ENCODE data around the gene CDK8. TPM values are rescaled to one million over a fixed set of nuclear protein-coding genes. Genes with fewer than 3 reads are reported as not detected.
A peak's percentile ranks its signal among the peaks of the same experiment; 100 is the strongest.
"Not testable (repeated sequence)": the region's sequence is repeated elsewhere in the genome, so short reads cannot be mapped to it uniquely, and the experiment has no call there.

Gene CDK8
- total RNA-seq, 2 donors from 2014 or later = 9.1 to 11.3 TPM

DNA sequence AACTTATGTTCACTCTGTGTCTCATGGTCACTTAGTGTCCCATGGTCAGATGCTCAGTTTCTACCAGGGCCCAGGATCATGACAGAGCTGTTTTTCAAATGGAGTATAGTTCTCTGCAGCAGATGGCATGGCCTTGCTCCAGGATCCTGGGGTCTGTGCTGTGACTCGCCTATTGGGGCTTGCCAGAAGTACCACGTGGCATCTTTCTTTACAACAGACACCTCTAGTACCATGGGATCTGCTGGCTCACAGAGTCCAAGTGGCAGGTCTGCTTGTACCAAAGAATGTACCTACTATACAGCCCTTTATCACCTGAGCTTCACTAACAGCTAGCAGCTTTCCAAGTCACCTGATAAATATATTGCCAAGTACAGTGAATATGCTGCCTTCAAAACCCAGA lies 25.8 kb upstream of the CDK8 start:
- Mint-ChIP-seq H3K36me3 (ENCODE audit: low read depth) (no peaks in the 10 kb centered on the region), H3K4me1 (peaks cover 7% of the 10 kb centered on the region), H3K4me3 (no peak overlapping the region), H3K27me3 (peaks cover 10% of the 10 kb centered on the region), H3K27ac (no peak overlapping the region)
- ATAC-seq = no peak
- no peaks in the 10 kb centered on the region for H3K9me3 ChIP-seq (ENCODE audit: control insufficient read depth, low read length, poor library complexity, severe bottlenecking)
- DNase-seq = no peak

DNA sequence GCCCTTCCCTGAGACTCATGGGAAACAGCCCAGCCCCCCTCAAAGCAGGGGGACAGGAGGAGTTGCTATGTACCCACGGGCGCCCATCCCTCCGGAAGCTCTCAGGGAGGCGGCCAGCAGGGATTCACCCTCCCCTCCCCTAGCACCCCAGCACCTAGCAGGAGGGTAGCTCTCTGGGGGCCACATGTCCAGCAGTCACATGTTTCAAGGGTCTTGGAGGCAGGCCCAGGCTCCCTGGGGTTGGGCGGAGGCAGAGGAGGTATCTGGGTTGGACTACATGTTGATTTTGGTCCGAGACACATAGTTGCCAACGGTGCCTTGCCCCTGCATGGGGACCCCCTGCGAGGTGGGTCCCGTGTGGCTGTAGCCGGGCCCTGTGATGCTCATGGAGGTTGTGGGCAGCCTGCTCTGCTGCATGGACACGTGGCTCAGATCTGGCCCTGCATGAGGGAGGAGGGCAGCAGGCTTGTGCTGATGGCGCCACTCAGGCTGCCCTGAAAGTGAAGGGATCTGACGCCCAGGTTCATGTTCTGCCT lies 24.8 kb upstream of the CDK8 start:
- ATAC-seq (no peak), DNase-seq (no peak)
- Mint-ChIP-seq H3K4me1 (peaks cover 3% of the 10 kb centered on the region), H3K27ac (no peak overlapping the region), H3K36me3 (ENCODE audit: low read depth) (no peaks in the 10 kb centered on the region), H3K4me3 (no peak overlapping the region), H3K27me3 (peaks cover 10% of the 10 kb centered on the region)
- H3K9me3 ChIP-seq (ENCODE audit: control insufficient read depth, low read length, poor library complexity, severe bottlenecking) = no peaks in the 10 kb centered on the region

DNA sequence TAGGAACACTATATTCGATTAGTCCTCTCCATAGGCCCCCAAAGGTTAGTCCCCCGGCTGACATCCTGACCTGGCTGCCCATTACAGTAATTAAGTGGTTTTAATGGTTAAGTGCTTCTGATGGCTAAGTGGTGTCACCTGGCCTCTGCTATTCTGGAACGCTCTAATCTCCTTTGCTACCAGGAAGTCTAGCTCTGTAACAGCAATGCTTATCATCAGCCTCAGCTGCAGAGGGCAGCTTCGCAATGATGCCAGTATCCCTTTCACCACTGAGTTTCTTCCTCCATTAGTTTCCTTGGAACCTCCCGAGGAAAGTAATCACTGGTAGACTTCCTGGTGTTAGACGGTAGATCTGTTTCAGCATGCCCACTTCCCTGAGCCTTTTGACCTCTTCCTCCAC lies 23.2 kb upstream of the CDK8 start:
- ATAC-seq (no peak), DNase-seq (no peak)
- H3K27me3 Mint-ChIP-seq = peaks cover 20% of the 10 kb centered on the region
- H3K4me3 Mint-ChIP-seq = no peak overlapping the region
- no peak overlapping the region for H3K27ac Mint-ChIP-seq
- no peaks in the 10 kb centered on the region for H3K9me3 ChIP-seq (ENCODE audit: control insufficient read depth, low read length, poor library complexity, severe bottlenecking)
- no peaks in the 10 kb centered on the region for H3K36me3 Mint-ChIP-seq (ENCODE audit: low read depth)
- H3K4me1 Mint-ChIP-seq = peaks cover 3% of the 10 kb centered on the region

DNA sequence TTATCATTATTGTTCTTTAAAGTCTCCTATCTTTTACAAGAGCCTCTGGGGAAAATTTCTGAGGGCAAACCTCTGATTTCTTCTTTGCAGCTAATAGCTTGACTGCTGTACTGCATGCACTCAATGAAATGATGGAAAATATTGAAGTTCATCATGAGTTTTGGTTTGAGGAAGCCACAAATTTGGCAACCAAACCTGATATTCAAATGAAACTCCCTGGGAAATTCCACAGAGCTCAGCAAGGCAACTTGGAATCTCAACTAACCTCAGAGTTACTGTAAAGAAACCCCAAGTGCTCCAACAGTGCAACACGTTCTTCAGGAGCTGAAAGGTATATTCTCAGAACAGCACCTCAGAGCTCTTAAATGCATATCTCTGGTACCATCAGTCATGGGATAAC lies 17.6 kb upstream of the CDK8 start:
- no peaks in the 10 kb centered on the region for H3K9me3 ChIP-seq (ENCODE audit: control insufficient read depth, low read length, poor library complexity, severe bottlenecking)
- no peaks in the 10 kb centered on the region for H3K36me3 Mint-ChIP-seq (ENCODE audit: low read depth)

GRCh38 chr13:26246154-26246553 lies 7.8 kb upstream of the CDK8 start:
- Mint-ChIP-seq H3K27ac (no peak overlapping the region), H3K27me3 (no peaks in the 10 kb centered on the region), H3K36me3 (ENCODE audit: low read depth) (no peaks in the 10 kb centered on the region), H3K4me1 (no peaks in the 10 kb centered on the region), H3K4me3 (no peak overlapping the region)
- DNase-seq = no peak
- no peaks in the 10 kb centered on the region for H3K9me3 ChIP-seq (ENCODE audit: control insufficient read depth, low read length, poor library complexity, severe bottlenecking)
- ATAC-seq = no peak

More for the DNA sequence above, 17.6 kb upstream of the CDK8 start:
- ATAC-seq = no peak
- no peak for DNase-seq
- H3K27me3 Mint-ChIP-seq = peaks cover 27% of the 10 kb centered on the region
- H3K4me1 Mint-ChIP-seq = no peaks in the 10 kb centered on the region
- no peak overlapping the region for H3K4me3 Mint-ChIP-seq
- H3K27ac Mint-ChIP-seq = no peak overlapping the region

DNA sequence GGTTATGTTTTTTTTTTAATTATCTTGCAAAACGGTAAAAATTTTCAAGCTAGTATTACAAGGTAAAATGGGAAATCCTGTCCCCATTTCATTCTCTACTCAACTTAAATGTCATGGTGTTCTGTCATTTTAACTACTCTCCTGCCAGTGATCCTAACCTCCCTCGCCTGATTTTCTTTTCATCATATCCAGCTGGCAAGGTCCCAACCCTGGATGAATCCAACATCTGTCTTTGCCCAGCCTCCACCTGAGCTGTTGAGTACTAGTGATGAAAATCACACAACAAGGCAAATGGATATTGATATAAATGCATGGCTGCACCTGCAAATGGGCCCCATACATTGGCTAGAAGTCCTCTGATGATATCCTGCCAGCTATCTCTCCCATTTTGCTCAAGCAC lies 6.9 kb upstream of the CDK8 start:
- Mint-ChIP-seq H3K4me3 (no peak overlapping the region), H3K36me3 (ENCODE audit: low read depth) (no peaks in the 10 kb centered on the region), H3K27ac (no peak overlapping the region), H3K27me3 (no peaks in the 10 kb centered on the region), H3K4me1 (no peaks in the 10 kb centered on the region)
- ATAC-seq = no peak
- no peak for DNase-seq
- no peaks in the 10 kb centered on the region for H3K9me3 ChIP-seq (ENCODE audit: control insufficient read depth, low read length, poor library complexity, severe bottlenecking)

DNA sequence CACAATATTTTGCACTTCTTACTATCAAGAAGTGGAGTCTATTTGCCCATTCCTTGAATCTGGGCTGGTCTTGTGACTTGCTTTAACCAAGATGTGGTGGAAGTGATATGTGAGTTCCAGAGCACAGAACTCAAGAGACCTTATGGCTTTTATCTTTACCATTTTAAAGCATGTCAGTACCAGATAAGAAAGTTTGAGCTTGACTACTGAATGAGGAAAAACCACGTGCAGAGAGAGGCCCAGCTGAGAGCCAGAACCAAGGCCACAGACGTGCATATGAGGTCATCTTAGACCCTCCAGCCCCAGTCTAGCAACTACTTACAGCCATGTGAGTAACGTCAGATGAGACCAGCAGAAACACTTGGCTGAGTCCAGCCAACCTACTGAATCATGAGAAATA lies 6.3 kb upstream of the CDK8 start:
- no peak for ATAC-seq
- Mint-ChIP-seq H3K4me1 (no peaks in the 10 kb centered on the region), H3K4me3 (no peak overlapping the region), H3K36me3 (ENCODE audit: low read depth) (no peaks in the 10 kb centered on the region), H3K27me3 (no peaks in the 10 kb centered on the region), H3K27ac (no peak overlapping the region)
- DNase-seq = no peak
- no peaks in the 10 kb centered on the region for H3K9me3 ChIP-seq (ENCODE audit: control insufficient read depth, low read length, poor library complexity, severe bottlenecking)

- H3K27ac Mint-ChIP-seq = no peak overlapping the region
- no peaks in the 10 kb centered on the region for H3K27me3 Mint-ChIP-seq
Measured at GRCh38 chr13:26249551-26249950, 4.4 kb upstream of the CDK8 start.

GRCh38 chr13:26252006-26252405 lies 1.9 kb upstream of the CDK8 start:
- H3K9me3 ChIP-seq (ENCODE audit: control insufficient read depth, low read length, poor library complexity, severe bottlenecking); H3K36me3 Mint-ChIP-seq (ENCODE audit: low read depth); H3K27me3 Mint-ChIP-seq; H3K27ac Mint-ChIP-seq; DNase-seq; H3K4me3 Mint-ChIP-seq; ATAC-seq: not testable (repeated sequence)
- H3K4me1 Mint-ChIP-seq = peaks cover 16% of the 10 kb centered on the region

More at GRCh38 chr13:26249551-26249950, 4.4 kb upstream of the CDK8 start:
- peaks cover 5% of the 10 kb centered on the region for H3K4me1 Mint-ChIP-seq
- H3K4me3 Mint-ChIP-seq = no peak overlapping the region
- peaks cover 3% of the 10 kb centered on the region for H3K36me3 Mint-ChIP-seq (ENCODE audit: low read depth)
- ATAC-seq (no peak), DNase-seq (no peak)
- H3K9me3 ChIP-seq (ENCODE audit: control insufficient read depth, low read length, poor library complexity, severe bottlenecking) = no peaks in the 10 kb centered on the region

DNA sequence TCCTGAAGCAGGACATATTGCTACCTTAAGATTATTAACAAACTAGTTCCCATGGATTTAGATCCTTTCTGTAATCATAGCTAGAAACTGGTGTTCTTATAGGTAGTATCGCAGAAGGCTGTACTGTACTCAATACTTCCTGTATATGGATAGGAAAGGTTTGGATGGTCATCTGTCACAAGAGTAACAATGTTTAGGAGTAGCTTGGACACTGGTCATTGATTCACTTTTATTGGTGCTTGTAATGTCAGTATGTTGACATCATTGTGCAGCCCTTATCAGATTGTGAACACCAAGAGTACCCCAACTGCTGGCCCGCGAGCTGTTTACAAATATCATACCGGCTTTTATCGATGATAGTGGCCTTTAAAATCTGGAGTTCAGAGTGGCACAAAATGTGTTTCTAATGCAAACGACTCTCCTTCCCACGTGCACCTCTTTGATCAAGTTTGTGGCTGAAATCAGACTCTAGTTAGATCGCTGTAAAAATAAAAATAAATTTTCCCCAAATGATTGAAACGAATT lies 605 bp upstream of the CDK8 start:
- Mint-ChIP-seq H3K36me3 (ENCODE audit: low read depth) (peaks cover 3% of the 10 kb centered on the region), H3K4me1 (peaks cover 20% of the 10 kb centered on the region), H3K27ac (peak overlapping the region; percentile 90), H3K27me3 (no peaks in the 10 kb centered on the region), H3K4me3 (peak overlapping the region; percentile 99)
- no peaks in the 10 kb centered on the region for H3K9me3 ChIP-seq (ENCODE audit: control insufficient read depth, low read length, poor library complexity, severe bottlenecking)
- ATAC-seq (no peak), DNase-seq (no peak)

DNA sequence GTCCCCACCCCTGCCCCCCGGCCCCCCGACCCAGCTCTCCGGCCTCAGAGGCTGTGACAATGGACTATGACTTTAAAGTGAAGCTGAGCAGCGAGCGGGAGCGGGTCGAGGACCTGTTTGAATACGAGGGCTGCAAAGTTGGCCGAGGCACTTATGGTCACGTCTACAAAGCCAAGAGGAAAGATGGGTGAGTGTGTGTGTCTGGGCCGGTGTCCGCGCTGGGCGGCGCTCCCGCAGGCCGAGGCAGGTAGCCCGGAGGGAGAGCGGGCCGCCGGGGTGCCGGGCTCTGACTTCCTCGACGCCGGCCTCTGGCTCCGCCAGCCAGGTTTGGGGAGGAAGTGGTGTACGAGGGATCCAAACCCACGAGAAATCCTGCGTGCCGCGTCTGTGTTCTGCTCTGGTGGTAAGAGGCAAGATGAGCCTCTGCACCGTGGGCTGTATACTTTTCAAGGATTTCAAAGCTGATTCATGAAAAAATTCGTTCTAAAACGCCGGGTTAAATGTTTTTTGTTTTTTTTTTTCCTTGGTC lies 718 bp downstream of the CDK8 start:
- Mint-ChIP-seq H3K4me1 (peaks cover 22% of the 10 kb centered on the region), H3K27me3 (no peaks in the 10 kb centered on the region), H3K4me3 (peak overlapping the region; percentile 99), H3K36me3 (ENCODE audit: low read depth) (peaks cover 3% of the 10 kb centered on the region), H3K27ac (peak overlapping the region; percentile 90)
- H3K9me3 ChIP-seq (ENCODE audit: control insufficient read depth, low read length, poor library complexity, severe bottlenecking) = no peaks in the 10 kb centered on the region
- peak; percentile 53 for ATAC-seq
- peak; percentile 42 to 43 (median 43) for DNase-seq

GRCh38 chr13:26255115-26255514 lies 1.2 kb downstream of the CDK8 start:
- DNase-seq (no peak), ATAC-seq (peak; percentile 0)
- Mint-ChIP-seq H3K36me3 (ENCODE audit: low read depth) (peaks cover 3% of the 10 kb centered on the region), H3K4me1 (peaks cover 23% of the 10 kb centered on the region), H3K27ac (peak overlapping the region; percentile 90), H3K27me3 (no peaks in the 10 kb centered on the region), H3K4me3 (peak overlapping the region; percentile 99)
- H3K9me3 ChIP-seq (ENCODE audit: control insufficient read depth, low read length, poor library complexity, severe bottlenecking) = no peaks in the 10 kb centered on the region

- H3K27me3 Mint-ChIP-seq = no peaks in the 10 kb centered on the region
- H3K4me1 Mint-ChIP-seq = peaks cover 27% of the 10 kb centered on the region
Measured at GRCh38 chr13:26255691-26256277, 1.9 kb downstream of the CDK8 start.

DNA sequence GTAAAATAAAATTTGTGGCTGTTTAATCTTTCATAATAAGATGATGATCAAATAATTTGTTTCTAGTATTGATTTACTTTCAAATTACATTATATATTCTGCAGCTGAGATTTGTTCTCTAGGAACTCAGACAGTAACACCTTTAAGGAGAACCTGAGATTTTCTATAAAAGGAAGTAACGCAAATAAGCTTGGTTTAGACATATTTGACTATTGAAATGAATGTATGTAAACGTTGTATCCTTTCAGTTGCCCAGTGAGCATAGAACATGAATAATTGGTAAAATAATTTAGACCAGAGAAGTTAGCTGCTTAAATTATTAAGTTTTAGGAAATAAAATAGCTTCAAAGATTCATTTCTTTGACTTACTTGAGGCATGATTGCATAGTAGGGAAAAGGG lies 3.1 kb downstream of the CDK8 start:
- DNase-seq (no peak), ATAC-seq (no peak)
- Mint-ChIP-seq H3K4me1 (peaks cover 40% of the 10 kb centered on the region), H3K4me3 (no peak overlapping the region), H3K36me3 (ENCODE audit: low read depth) (peaks cover 3% of the 10 kb centered on the region), H3K27ac (no peak overlapping the region), H3K27me3 (no peaks in the 10 kb centered on the region)
- no peaks in the 10 kb centered on the region for H3K9me3 ChIP-seq (ENCODE audit: control insufficient read depth, low read length, poor library complexity, severe bottlenecking)

More at GRCh38 chr13:26255691-26256277, 1.9 kb downstream of the CDK8 start:
- ATAC-seq (no peak), DNase-seq (no peak)
- H3K27ac Mint-ChIP-seq = peak overlapping the region; percentile 90
- peak overlapping the region; percentile 99 for H3K4me3 Mint-ChIP-seq
- no peaks in the 10 kb centered on the region for H3K9me3 ChIP-seq (ENCODE audit: control insufficient read depth, low read length, poor library complexity, severe bottlenecking)
- peaks cover 3% of the 10 kb centered on the region for H3K36me3 Mint-ChIP-seq (ENCODE audit: low read depth)
